HL-60 (cell line): ENCODE data around the gene CCL19.

Source experiments
- DNase-seq, 2 experiments: peaks; one replicate each; pipeline ENCODE4 v3.0.0-alpha.2; 2010 to 2020; ENCODE audit warnings: low read depth in 1 of 2, low spot score in 1 of 2
- H3K27ac ChIP-seq: fragments of 250-450 bp; sonication (Bioruptor Pico); replicated peaks from 2 replicates; pipeline ENCODE4 v1.5.1; 2020; ENCODE audit warnings: mild to moderate bottlenecking, moderate library complexity
- H3K27me3 ChIP-seq: fragments of 250-450 bp; sonication (Bioruptor Pico); 2 replicates; pipeline ENCODE4 v1.5.1; 2021; ENCODE audit warnings: mild to moderate bottlenecking, moderate library complexity; ENCODE audit not compliant: insufficient read depth, poor library complexity, severe bottlenecking
- H3K4me3 ChIP-seq: replicated peaks from 2 replicates; pipeline ENCODE4 v1.5.1; 2011; ENCODE audit warnings: mild to moderate bottlenecking, control low read depth, low read length; ENCODE audit not compliant: insufficient read depth
- CTCF ChIP-seq: IDR thresholded peaks from one replicate; pipeline ENCODE4 v1.5.1; 2011; ENCODE audit warnings: low read length, control low read depth, inconsistent platforms; ENCODE audit not compliant: insufficient read depth
- GABPA ChIP-seq: IDR thresholded peaks from 2 replicates; pipeline ENCODE4 v1.6.1; 2012; ENCODE audit warnings: low read depth
- POLR2AphosphoS5 ChIP-seq: IDR thresholded peaks from 2 replicates; pipeline ENCODE4 v1.6.1; 2012; ENCODE audit warnings: low read depth
- REST ChIP-seq: IDR thresholded peaks from 2 replicates; pipeline ENCODE4 v1.6.1; 2012; ENCODE audit warnings: low read depth; ENCODE audit not compliant: insufficient replicate concordance
- SPI1 ChIP-seq: IDR thresholded peaks from 2 replicates; pipeline ENCODE4 v1.6.1; 2012; ENCODE audit warnings: low read depth, mild to moderate bottlenecking, borderline replicate concordance

CCL19 gene

DNA sequence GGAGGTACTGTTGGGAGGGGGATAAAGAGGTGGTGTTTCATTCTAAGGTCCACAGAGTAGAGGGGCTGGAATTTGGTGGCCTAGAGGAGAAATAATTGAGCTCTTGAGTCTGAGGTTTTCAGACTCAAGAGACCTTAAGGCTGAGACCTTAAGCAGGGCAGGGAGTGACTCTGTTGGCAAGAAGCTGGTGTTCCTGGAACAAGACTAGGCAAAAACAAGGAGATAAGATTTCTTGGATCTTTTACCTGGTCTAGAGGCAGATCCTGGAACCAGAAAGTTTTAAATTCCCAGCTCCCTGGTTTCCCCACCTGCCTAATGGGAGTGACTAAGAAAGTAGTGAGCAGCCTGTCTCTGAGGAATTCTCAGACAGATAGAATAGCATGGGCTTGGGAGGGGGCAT is 22.9 kb upstream of the CCL19 start:
- TF ChIP-seq SPI1: no peak
- no peak for TF ChIP-seq POLR2AphosphoS5
- TF ChIP-seq CTCF: no peak
- TF ChIP-seq REST: no peak
- TF ChIP-seq GABPA: no peak
- DNase-seq: no peak
- H3K27me3 ChIP-seq: peaks cover 4% of the 10 kb centered on the region
- H3K4me3 ChIP-seq: no peak overlapping the region
- no peak overlapping the region for H3K27ac ChIP-seq

DNA sequence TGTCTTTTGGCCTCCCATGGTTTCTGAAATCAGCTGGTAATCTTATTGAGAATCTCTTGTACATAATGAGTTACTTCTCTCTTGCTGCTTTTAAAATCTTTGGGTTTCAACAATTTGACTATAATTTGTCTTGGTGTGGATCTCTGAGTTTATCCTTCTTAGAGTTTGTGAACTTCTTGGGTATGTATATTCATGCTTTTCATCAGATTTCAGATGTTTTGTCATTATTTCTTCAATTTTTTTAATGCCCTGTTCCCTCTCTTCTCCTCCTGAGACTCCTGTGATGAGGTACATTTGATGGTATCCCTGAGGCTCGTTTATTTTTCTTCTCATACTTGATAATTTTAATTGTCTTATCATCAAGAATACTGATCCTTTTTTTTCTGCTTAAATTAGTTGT is 21.1 kb upstream of the CCL19 start:
- H3K27me3 ChIP-seq: peaks cover 4% of the 10 kb centered on the region
- H3K27ac ChIP-seq: no peak overlapping the region
- no peak overlapping the region for H3K4me3 ChIP-seq
- TF ChIP-seq POLR2AphosphoS5 (no peak), SPI1 (no peak), REST (no peak), GABPA (no peak), CTCF (no peak)
- no peak for DNase-seq

DNA sequence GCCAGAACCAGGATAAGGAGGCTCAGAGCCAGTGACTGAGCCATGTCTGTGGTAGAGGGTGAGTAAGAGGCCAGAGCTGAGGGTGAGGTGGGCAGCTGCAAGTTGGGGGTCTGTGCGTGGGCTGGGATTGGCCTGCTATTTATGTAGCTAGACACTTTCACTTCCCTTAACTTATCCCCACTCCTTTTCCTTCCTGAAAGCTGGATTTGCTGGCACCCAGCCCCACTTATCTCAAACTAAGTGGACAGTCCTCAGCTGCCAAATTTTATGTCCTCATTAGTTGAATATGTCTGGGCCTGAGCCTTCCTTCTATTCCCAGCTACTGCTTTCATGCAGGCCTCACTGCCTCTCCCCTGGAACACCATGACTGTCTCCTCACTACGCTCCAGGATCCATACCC is 18.9 kb upstream of the CCL19 start, which contains the start of gene CCL21:
CCL21 (minus strand) TSS at position 114 of the 400 bp plus-strand sequence; CDS start at position 44, 70 bp downstream.
- DNase-seq: no peak
- TF ChIP-seq CTCF: no peak
- TF ChIP-seq SPI1: no peak
- no peak for TF ChIP-seq POLR2AphosphoS5
- TF ChIP-seq GABPA: no peak
- TF ChIP-seq REST: no peak
- Histone ChIP-seq H3K27me3 (peaks cover 8% of the 10 kb centered on the region), H3K27ac (no peak within 1 kb of the TSS), H3K4me3 (no peak within 1 kb of the TSS)
